Measurements from ENCODE around the gene DYNC1I2.
"Not testable (repeated sequence)": the region's sequence is repeated elsewhere in the genome, so short reads cannot be mapped to it uniquely, and the experiment has no call there.

The DYNC1I2 gene

GRCh38 chr2:171771463-171771862 lies 84.2 kb downstream of the DYNC1I2 start:
- FAIRE-seq (no peak), DNase-seq (ENCODE audit: insufficient read length, low spot score) (no peak)

GRCh38 chr2:171772373-171772772 lies 85.1 kb downstream of the DYNC1I2 start:
- no peak for FAIRE-seq

GRCh38 chr2:171774581-171774980 lies 87.3 kb downstream of the DYNC1I2 start:
- not testable (repeated sequence) for DNase-seq (ENCODE audit: insufficient read length, low spot score); FAIRE-seq

More at GRCh38 chr2:171772373-171772772, 85.1 kb downstream of the DYNC1I2 start:
- DNase-seq (ENCODE audit: insufficient read length, low spot score): no peak

- DNase-seq (ENCODE audit: insufficient read length, low spot score): no peak
- FAIRE-seq: no peak
Observed at GRCh38 chr2:171778515-171778914, 91.2 kb downstream of the DYNC1I2 start.

GRCh38 chr2:171785450-171785849 lies 98.2 kb downstream of the DYNC1I2 start:
- DNase-seq (ENCODE audit: insufficient read length, low spot score) (no peak), FAIRE-seq (no peak)

- FAIRE-seq: no peak
- no peak for DNase-seq (ENCODE audit: insufficient read length, low spot score)
Observed at GRCh38 chr2:171787333-171788072, 100.2 kb downstream of the DYNC1I2 start.

GRCh38 chr2:171788316-171788993 lies 101.2 kb downstream of the DYNC1I2 start:
- FAIRE-seq (no peak), DNase-seq (ENCODE audit: insufficient read length, low spot score) (no peak)

GRCh38 chr2:171789956-171790355 lies 102.7 kb downstream of the DYNC1I2 start:
- DNase-seq (ENCODE audit: insufficient read length, low spot score): no peak
- FAIRE-seq: no peak

- no peak for DNase-seq (ENCODE audit: insufficient read length, low spot score)
- no peak for FAIRE-seq
Observed at GRCh38 chr2:171791361-171791760, 104.1 kb downstream of the DYNC1I2 start.

GRCh38 chr2:171792157-171792556 lies 104.9 kb downstream of the DYNC1I2 start:
- no peak for FAIRE-seq

GRCh38 chr2:171792886-171793580 lies 105.8 kb downstream of the DYNC1I2 start:
- FAIRE-seq: no peak
- DNase-seq (ENCODE audit: insufficient read length, low spot score): no peak

More at GRCh38 chr2:171792157-171792556, 104.9 kb downstream of the DYNC1I2 start:
- DNase-seq (ENCODE audit: insufficient read length, low spot score): no peak

GRCh38 chr2:171793691-171794678 lies 106.7 kb downstream of the DYNC1I2 start:
- no peak for DNase-seq (ENCODE audit: insufficient read length, low spot score)
- no peak for FAIRE-seq

- no peak for FAIRE-seq
Observed at GRCh38 chr2:171794918-171795317, 107.6 kb downstream of the DYNC1I2 start.

More at GRCh38 chr2:171794918-171795317, 107.6 kb downstream of the DYNC1I2 start:
- no peak for DNase-seq (ENCODE audit: insufficient read length, low spot score)

All from GM19239 (cell line).